ENCODE measurements around the gene OLFML2A.
"Not testable (repeated sequence)": the region's sequence is repeated elsewhere in the genome, so short reads cannot be mapped to it uniquely, and the experiment has no call there.

The OLFML2A gene

GRCh38 chr9:124828489-124829333 is 51.8 kb downstream of the OLFML2A start:
- DNase-seq (ENCODE audit: low read depth) = no peak

- no peak for DNase-seq (ENCODE audit: low read depth)
These were observed 52.4 kb downstream of the OLFML2A start for GRCh38 chr9:124829334-124829669.

GRCh38 chr9:124830593-124830992 is 53.7 kb downstream of the OLFML2A start:
- no peak for DNase-seq (ENCODE audit: low read depth)

GRCh38 chr9:124831642-124832364 is 54.9 kb downstream of the OLFML2A start:
- DNase-seq (ENCODE audit: low read depth) = no peak

GRCh38 chr9:124834591-124834990 is 57.7 kb downstream of the OLFML2A start:
- DNase-seq (ENCODE audit: low read depth) = no peak

GRCh38 chr9:124835026-124835557 is 58.2 kb downstream of the OLFML2A start:
- no peak for DNase-seq (ENCODE audit: low read depth)

GRCh38 chr9:124838132-124838531 is 61.2 kb downstream of the OLFML2A start:
- DNase-seq (ENCODE audit: low read depth) = not testable (repeated sequence)

GRCh38 chr9:124838567-124839275 is 61.8 kb downstream of the OLFML2A start:
- not testable (repeated sequence) for DNase-seq (ENCODE audit: low read depth)

GRCh38 chr9:124839612-124840299 is 62.8 kb downstream of the OLFML2A start:
- no peak for DNase-seq (ENCODE audit: low read depth)

GRCh38 chr9:124840300-124840833 is 63.4 kb downstream of the OLFML2A start:
- no peak for DNase-seq (ENCODE audit: low read depth)

- no peak for DNase-seq (ENCODE audit: low read depth)
These were observed 64.3 kb downstream of the OLFML2A start for GRCh38 chr9:124841075-124841821.

GRCh38 chr9:124843456-124844034 is 66.6 kb downstream of the OLFML2A start:
- DNase-seq (ENCODE audit: low read depth) = no peak

- no peak for DNase-seq (ENCODE audit: low read depth)
These were observed 67.4 kb downstream of the OLFML2A start for GRCh38 chr9:124844291-124844690.

GRCh38 chr9:124846467-124846866 is 69.5 kb downstream of the OLFML2A start:
- not testable (repeated sequence) for DNase-seq (ENCODE audit: low read depth)

- no peak for DNase-seq (ENCODE audit: low read depth)
These were observed 70.0 kb downstream of the OLFML2A start for GRCh38 chr9:124846969-124847368.

GRCh38 chr9:124849801-124850200 is 72.9 kb downstream of the OLFML2A start:
- DNase-seq (ENCODE audit: low read depth) = no peak

GRCh38 chr9:124852121-124852828 is 75.3 kb downstream of the OLFML2A start:
- DNase-seq (ENCODE audit: low read depth) = no peak

- peak; percentile 66 for DNase-seq (ENCODE audit: low read depth)
These were observed 76.0 kb downstream of the OLFML2A start, which contains the start of gene WDR38 for GRCh38 chr9:124852829-124853531. Gene WDR38 (plus strand): TSS chr9:124853460. CDS start chr9:124853532, 72 bp downstream.

GRCh38 chr9:124853605-124854143 is 76.7 kb downstream of the OLFML2A start:
- DNase-seq (ENCODE audit: low read depth) = no peak

All from activated T-cell treated with anti-CD3 and anti-CD28 coated beads for 1 hour (primary cell).